HG03460 (cell line): ENCODE data around the gene ALAS2.
A peak's percentile ranks its signal among the peaks of the same experiment; 100 is the strongest.
"Not testable (repeated sequence)": the region's sequence is repeated elsewhere in the genome, so short reads cannot be mapped to it uniquely, and the experiment has no call there.

Experiments
- ATAC-seq: cut with Tn5 transposase; IDR thresholded peaks from one replicate; pipeline ENCODE4 v1.9.1; 2021; ENCODE audit not compliant: unreplicated experiment

ALAS2 gene

GRCh38 chrX:55006827-55007621, 23.8 kb downstream of the ALAS2 start:
- ATAC-seq, result no peak

GRCh38 chrX:55005256-55005655, 25.5 kb downstream of the ALAS2 start:
- ATAC-seq, result no peak

DNA sequence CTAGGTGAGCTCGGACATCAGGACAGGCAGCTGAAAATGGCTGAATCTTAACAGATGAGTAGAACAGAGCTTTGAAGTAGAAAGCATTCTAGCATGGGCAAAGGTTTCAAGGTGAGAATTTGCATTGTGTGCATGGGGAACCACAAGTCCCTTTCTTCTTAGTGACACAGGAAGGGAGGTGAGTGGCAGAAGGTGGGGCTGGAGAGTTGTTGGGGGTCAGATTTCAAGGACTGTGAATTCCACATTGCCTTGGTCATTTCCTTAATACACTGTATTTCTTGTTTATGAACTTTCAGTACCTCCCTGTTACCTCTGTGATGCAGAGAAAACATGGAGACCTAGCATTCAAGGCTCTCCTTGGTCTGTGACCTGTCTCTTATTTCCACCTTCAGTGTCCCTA, 26.5 kb downstream of the ALAS2 start:
- no peak for ATAC-seq

DNA sequence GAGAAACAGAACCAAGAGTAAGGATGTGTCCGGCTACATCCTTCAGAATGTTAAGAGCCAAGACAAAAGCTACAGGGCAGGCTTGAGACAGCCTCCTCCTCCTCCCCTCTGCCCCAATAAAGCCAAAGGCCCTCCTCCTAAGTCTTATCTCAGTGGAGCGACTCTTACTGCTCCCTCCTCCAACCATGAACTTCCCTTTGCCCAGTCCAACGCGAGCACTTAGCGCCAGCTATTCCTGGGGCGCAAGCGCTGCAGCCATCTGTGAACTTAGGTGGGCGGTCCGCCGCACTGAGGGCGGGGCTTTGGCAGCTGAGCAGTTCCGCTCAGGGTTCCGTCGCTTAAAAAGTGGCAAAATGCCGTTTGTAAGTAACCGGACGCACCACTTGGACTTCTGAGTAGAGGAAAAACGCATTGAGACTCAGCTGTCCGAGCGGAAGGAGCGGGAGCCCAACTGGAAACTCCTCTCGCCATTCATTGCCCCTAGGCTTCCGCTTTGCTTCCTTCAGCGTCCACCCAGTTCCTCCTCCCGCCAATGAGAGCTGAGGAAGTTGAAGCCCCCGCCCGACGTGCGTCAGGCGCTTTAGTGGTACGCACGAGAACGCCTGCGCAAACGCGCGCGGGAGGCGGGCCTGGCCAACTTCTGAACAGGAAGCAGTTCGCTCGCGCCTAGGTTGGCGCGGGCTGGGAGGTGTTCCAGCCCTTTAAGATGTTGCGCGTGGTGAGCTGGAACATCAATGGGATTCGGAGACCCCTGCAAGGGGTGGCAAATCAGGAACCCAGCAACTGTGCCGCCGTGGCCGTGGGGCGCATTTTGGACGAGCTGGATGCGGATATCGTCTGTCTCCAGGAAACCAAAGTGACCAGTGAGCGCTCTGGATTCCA, 30.8 kb downstream of the ALAS2 start, which contains the start of gene APEX2:
APEX2 (plus strand) TSS at position 647 of the 882 bp plus-strand sequence; CDS start at position 707, 60 bp downstream.
- peak; percentile 94 for ATAC-seq

GRCh38 chrX:54995621-54996020, 35.2 kb downstream of the ALAS2 start:
- ATAC-seq, result no peak

- no peak for ATAC-seq
Measured at GRCh38 chrX:54994668-54995351, 36.0 kb downstream of the ALAS2 start.

- no peak for ATAC-seq
Measured at GRCh38 chrX:54994099-54994498, 36.7 kb downstream of the ALAS2 start, which contains the start of gene PFKFB1. Gene PFKFB1 (minus strand): TSS chrX:54994188. CDS start chrX:54994007, 181 bp downstream.

DNA sequence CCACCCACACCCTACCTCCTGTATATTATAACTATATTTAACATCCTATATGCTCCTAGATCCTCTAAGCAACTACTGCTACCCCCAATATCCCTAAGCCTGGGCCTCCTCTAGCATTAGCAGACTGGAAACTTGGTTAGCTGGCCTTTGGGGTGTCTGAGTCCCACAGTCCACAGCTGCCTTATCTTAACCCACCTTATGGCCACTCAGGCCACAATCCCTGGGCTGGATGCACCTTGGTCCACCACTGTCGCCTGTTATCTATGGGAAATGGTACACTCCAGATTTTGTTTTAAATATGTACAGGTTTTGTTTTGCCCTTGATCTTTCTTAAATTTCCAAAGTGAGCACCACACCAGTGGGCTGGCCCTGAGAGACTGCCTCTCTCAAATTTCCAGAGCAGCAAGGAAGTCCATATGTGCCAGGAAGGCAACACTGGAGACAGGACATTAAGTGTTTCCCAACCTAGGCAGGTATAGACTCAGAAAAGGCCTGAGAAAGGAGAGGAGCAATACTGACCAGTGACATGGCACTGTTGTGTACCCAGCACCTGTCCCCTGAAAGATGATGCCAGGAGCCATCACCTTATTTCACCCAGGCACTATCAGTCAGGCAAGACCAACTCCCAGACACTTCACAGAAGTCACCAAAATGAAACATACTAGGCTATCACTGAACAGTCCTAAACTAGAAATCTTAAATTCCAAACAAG, 37.7 kb downstream of the ALAS2 start:
- no peak for ATAC-seq

DNA sequence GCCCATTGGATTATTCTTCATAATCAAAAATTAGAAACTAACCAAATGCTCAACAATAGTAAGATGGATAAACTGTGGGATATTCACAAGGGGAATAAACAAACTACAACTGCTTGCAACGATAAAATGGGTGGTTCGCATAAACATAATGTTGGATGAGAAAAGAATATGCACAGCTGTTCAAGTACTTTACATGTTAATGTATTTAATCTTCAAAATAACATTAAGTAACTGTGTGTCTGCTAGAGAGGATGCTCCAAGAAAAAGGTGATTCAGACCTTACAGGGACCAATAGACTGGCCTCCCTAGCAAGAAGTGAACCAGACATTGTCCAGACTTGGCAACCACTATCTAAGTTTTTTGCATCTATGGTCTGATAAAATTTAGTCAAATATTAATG, 39.1 kb downstream of the ALAS2 start:
- no peak for ATAC-seq

GRCh38 chrX:54983306-54983705, 47.5 kb downstream of the ALAS2 start:
- not testable (repeated sequence) for ATAC-seq

GRCh38 chrX:54980334-54980733, 50.4 kb downstream of the ALAS2 start:
- ATAC-seq, result no peak

GRCh38 chrX:54979432-54979831, 51.3 kb downstream of the ALAS2 start:
- ATAC-seq, result no peak

DNA sequence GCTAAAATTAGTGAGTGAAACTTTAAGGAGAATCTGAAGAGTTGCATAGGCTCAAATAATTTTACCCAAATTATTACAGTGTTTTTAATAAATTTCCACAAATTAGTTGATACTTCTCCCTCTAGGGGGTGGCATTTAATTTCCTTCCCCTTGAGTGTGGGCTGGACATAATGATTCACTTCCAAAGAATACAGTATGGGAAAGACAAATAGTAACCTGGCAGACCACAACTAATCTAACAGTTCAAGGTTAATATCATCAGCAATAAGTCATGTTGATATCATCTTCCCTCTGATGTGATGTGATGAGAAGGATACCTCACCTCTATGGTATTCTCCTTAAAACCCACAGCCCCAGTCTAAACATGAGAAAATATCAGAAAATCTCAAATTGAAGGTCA, 52.3 kb downstream of the ALAS2 start:
- ATAC-seq, result no peak

DNA sequence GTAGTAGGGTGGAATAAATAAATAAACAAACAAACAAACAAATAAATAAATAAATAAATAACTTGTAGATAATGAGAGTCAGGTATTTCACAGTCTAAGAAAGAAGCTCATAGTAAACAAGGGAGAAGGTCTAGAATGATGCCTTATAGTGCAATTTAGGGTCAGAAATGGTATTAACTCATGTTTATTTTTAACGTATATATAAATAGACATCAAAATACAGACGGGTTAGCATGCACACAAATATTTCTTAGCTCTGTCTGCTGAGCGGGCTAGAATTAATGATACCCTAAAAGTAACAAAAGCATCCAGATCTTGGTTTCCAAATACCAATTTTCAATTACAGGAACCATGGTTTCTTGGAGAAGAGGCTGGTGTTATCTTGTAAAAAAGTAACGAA, 53.4 kb downstream of the ALAS2 start:
- no peak for ATAC-seq

- no peak for ATAC-seq
Measured at GRCh38 chrX:54964766-54965497, 65.8 kb downstream of the ALAS2 start.

DNA sequence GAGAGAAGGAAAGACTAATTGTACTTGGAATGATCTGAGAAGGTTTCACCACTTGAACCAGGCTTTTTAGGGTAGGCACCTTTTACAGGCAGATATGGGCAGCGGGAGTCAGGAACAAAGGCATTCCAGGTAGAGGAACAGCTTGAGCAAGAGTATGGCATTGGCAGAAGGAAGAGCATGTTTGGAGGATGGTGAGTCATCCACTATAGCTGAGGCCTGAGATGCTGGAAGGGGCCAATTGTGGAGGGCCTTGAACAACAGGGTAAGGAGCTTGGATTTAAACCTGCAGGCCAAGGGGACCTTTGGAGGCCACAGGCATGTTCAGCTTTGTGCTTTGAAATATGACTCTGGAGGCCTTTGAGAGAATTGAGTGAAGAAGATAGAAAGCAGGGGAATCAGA, 69.0 kb downstream of the ALAS2 start:
- no peak for ATAC-seq
